B cell (primary cell): Measurements from ENCODE around the gene MED9.

ENCODE experiments used
- CTCF ChIP-seq: fragments of 200-600 bp; IDR thresholded peaks from one replicate; pipeline ENCODE4 v1.8.0; 2022; ENCODE audit warnings: antibody characterized with exemption, mild to moderate bottlenecking
- EZH2 ChIP-seq: IDR thresholded peaks from 2 replicates; pipeline ENCODE4 v1.6.1; 2012; ENCODE audit warnings: borderline replicate concordance, low read depth, mild to moderate bottlenecking, moderate library complexity, low read length; ENCODE audit not compliant: insufficient read depth, poor library complexity, severe bottlenecking

- no peak for TF ChIP-seq EZH2
- no peak for TF ChIP-seq CTCF
Measured at GRCh38 chr17:17536702-17537101, 59.9 kb downstream of the MED9 start.
